ENCODE results near the gene PLA2G12B.

DNA sequence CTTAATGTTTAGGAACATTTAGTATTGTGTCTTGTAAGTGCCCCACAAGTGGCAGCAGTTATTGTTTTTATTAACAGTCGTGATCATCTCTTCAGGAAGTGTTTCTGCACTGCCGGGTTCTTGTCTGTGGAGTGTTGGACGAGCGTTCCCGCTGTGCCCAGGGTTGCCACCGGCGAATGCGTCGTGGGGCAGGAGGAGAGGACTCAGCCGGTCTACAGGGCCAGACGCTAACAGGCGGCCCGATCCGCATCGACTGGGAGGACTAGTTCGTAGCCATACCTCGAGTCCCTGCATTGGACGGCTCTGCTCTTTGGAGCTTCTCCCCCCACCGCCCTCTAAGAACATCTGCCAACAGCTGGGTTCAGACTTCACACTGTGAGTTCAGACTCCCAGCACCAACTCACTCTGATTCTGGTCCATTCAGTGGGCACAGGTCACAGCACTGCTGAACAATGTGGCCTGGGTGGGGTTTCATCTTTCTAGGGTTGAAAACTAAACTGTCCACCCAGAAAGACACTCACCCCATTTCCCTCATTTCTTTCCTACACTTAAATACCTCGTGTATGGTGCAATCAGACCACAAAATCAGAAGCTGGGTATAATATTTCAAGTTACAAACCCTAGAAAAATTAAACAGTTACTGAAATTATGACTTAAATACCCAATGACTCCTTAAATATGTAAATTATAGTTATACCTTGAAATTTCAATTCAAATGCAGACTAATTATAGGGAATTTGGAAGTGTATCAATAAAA, 22.2 kb downstream of the PLA2G12B start:
- no peak for TF ChIP-seq POLR2A (IDR thresholded peaks at IDR 0.05)
- TF ChIP-seq, protein P1, sequence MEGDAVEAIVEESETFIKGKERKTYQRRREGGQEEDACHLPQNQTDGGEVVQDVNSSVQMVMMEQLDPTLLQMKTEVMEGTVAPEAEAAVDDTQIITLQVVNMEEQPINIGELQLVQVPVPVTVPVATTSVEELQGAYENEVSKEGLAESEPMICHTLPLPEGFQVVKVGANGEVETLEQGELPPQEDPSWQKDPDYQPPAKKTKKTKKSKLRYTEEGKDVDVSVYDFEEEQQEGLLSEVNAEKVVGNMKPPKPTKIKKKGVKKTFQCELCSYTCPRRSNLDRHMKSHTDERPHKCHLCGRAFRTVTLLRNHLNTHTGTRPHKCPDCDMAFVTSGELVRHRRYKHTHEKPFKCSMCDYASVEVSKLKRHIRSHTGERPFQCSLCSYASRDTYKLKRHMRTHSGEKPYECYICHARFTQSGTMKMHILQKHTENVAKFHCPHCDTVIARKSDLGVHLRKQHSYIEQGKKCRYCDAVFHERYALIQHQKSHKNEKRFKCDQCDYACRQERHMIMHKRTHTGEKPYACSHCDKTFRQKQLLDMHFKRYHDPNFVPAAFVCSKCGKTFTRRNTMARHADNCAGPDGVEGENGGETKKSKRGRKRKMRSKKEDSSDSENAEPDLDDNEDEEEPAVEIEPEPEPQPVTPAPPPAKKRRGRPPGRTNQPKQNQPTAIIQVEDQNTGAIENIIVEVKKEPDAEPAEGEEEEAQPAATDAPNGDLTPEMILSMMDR (IDR thresholded peaks at IDR 0.05), result no peak
